Sigmoid colon (tissue), 4 donors: ENCODE measurements around the gene WDHD1.

Source experiments
- EP300 ChIP-seq, 4 donors: sonication (generic); formaldehyde crosslinking; IDR thresholded peaks; one replicate each; pipeline ENCODE4 v1.6.1; 2017; ENCODE audit warnings: antibody characterized with exemption in 4 of 4
- POLR2A ChIP-seq, 2 donors: fragments of 450-650 bp; IDR thresholded peaks; one replicate each; pipeline ENCODE4 v1.6.1; 2016; ENCODE audit warnings: antibody characterized with exemption in 2 of 2, mild to moderate bottlenecking in 2 of 2, moderate library complexity in 2 of 2
- POLR2AphosphoS5 ChIP-seq, 4 donors: sonication (generic); formaldehyde crosslinking; IDR thresholded peaks; one replicate each; pipeline ENCODE4 v1.6.1; 2017; ENCODE audit warnings: antibody characterized with exemption in 4 of 4
- TF ChIP-seq, protein P1 (sequence below), 4 experiments: fragments of 450-650 bp in 3 of 4; fragments of 200-600 bp in 1 of 4; IDR thresholded peaks; one replicate each; pipeline ENCODE4 v1.5.1; 2016 to 2019; ENCODE audit warnings: antibody characterized with exemption in 4 of 4, mild to moderate bottlenecking in 3 of 4, moderate library complexity in 2 of 4

DNA sequence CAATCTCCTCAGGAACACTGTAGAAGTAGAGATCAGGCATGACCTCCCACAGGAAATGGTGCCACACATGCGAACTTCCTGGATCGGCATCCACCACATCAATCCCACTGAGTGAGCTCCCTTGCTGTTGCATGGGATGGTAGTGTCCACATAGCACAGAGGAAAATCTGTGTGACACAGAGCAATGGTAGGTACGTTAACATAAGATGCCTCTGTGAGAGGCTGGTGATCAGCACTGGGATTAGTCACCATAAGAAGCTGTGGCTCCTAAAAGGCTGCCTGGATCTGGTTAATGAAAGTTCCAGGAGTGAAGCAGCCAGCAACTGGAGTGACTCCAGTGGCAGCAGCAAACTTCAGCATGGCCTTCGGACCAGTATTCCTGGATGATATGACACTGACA is 21.8 kb downstream of the WDHD1 start:
- TF ChIP-seq, protein P1, sequence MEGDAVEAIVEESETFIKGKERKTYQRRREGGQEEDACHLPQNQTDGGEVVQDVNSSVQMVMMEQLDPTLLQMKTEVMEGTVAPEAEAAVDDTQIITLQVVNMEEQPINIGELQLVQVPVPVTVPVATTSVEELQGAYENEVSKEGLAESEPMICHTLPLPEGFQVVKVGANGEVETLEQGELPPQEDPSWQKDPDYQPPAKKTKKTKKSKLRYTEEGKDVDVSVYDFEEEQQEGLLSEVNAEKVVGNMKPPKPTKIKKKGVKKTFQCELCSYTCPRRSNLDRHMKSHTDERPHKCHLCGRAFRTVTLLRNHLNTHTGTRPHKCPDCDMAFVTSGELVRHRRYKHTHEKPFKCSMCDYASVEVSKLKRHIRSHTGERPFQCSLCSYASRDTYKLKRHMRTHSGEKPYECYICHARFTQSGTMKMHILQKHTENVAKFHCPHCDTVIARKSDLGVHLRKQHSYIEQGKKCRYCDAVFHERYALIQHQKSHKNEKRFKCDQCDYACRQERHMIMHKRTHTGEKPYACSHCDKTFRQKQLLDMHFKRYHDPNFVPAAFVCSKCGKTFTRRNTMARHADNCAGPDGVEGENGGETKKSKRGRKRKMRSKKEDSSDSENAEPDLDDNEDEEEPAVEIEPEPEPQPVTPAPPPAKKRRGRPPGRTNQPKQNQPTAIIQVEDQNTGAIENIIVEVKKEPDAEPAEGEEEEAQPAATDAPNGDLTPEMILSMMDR (IDR thresholded peaks at IDR 0.05): no peak
- no peak for TF ChIP-seq POLR2AphosphoS5 (IDR thresholded peaks at IDR 0.05)
- no peak for TF ChIP-seq EP300 (IDR thresholded peaks at IDR 0.05)
- TF ChIP-seq POLR2A (IDR thresholded peaks at IDR 0.05): no peak
